Neural progenitor cell (in vitro differentiated cells): ENCODE results near the gene PTCH1.

ENCODE experiments used
- EZH2 ChIP-seq: fragments of 200-600 bp; sonication (generic); IDR thresholded peaks from 2 replicates; pipeline ENCODE4 v1.6.1; 2017; ENCODE audit warnings: antibody characterized with exemption, mild to moderate bottlenecking, moderate library complexity
- TF ChIP-seq, protein P1 (sequence below): fragments of 200-600 bp; sonication (generic); IDR thresholded peaks from 2 replicates; pipeline ENCODE4 v1.5.1; 2017; ENCODE audit warnings: antibody characterized with exemption, mild to moderate bottlenecking

DNA sequence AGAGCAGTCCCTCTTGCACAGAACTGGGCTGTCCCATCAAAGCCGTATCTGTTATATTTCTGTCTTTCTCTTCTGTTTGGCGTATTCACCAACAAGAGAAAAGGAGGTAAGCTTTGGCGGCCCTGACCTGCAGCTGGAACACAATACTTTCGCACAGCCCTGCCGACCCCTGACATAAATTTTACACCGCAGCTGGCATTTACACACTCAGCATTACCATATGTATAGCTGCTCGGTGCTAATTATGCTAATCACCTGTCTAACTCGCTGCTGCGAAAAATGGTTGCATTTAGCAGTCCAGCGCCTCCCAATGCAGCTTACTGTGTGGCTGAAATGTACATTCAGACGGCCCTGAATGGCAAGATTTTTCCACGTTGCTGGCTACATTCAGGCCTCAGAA is 20.8 kb downstream of the PTCH1 start:
- TF ChIP-seq, protein P1, sequence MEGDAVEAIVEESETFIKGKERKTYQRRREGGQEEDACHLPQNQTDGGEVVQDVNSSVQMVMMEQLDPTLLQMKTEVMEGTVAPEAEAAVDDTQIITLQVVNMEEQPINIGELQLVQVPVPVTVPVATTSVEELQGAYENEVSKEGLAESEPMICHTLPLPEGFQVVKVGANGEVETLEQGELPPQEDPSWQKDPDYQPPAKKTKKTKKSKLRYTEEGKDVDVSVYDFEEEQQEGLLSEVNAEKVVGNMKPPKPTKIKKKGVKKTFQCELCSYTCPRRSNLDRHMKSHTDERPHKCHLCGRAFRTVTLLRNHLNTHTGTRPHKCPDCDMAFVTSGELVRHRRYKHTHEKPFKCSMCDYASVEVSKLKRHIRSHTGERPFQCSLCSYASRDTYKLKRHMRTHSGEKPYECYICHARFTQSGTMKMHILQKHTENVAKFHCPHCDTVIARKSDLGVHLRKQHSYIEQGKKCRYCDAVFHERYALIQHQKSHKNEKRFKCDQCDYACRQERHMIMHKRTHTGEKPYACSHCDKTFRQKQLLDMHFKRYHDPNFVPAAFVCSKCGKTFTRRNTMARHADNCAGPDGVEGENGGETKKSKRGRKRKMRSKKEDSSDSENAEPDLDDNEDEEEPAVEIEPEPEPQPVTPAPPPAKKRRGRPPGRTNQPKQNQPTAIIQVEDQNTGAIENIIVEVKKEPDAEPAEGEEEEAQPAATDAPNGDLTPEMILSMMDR: no peak
- no peak for TF ChIP-seq EZH2
